AG10803 (cell line): ENCODE measurements around the gene NAB1.

Experiments used
- DNase-seq: peaks from one replicate; pipeline ENCODE4 v3.0.0; 2010; ENCODE audit warnings: low read depth
- H3K4me3 ChIP-seq: 2 replicates; pipeline ENCODE4 v1.5.1; 2011; ENCODE audit warnings: mild to moderate bottlenecking, low read length, control low read depth
- CTCF ChIP-seq: conservative IDR thresholded peaks from 2 replicates; pipeline ENCODE4 v1.5.1; 2011; ENCODE audit warnings: mild to moderate bottlenecking, low read length, control low read depth, inconsistent platforms

Gene NAB1

DNA sequence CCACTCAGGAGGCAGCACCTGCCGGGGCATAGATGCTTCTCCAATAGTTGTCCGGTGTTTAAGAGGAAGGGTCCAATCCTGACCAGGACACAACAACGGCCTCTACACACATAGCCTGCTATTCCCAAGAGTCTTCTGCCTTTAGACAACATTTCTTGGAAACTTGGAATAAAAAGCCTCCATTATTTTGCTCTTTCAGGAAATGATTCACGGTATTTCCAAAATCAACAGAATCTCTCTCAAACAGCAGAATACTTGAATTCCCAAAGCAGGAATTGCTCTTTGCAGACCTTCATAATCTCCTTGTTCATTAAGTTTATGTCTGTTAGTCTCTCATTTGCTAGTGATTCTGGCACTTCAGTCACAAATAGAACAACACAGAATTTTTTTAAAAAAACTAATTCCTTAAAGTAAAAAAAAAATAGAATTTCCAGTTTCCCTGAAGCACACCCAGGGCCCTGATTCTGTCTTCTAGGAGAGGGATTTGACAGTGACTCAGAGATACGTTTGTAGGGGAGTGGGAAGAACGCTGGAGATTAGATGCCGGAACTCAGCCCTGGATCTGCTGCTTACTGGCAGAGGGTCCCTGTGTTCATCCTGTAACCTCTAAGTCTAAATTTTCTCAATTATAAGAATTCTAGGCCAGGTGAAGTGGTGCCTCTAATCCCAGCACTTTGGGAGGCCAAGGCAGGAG lies 74.7 kb downstream of the NAB1 start:
- TF ChIP-seq CTCF = no peak
- no peak overlapping the region for H3K4me3 ChIP-seq
- no peak for DNase-seq

GRCh38 chr2:190726255-190726654 lies 77.4 kb downstream of the NAB1 start:
- no peak for TF ChIP-seq CTCF
- no peak for DNase-seq
- H3K4me3 ChIP-seq = no peak overlapping the region

DNA sequence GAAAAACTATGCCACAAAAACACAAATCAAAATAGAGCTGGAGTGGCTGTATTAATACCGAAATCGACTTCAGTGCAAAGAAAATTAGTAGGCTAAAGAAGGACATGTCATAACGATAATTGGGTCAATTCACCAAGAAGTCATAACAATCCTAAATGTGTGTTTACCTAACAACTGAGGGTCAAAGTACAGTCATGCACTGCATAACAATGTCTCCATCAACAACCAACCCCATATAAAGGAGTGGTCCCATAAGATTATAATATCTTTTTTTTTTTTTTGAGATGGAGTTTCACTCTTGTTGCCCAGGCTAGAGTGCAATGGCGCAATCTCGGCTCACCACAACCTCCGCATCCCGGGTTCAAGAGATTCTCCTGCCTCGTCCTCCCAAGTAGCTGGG lies 87.5 kb downstream of the NAB1 start:
- DNase-seq = no peak
- no peak overlapping the region for H3K4me3 ChIP-seq
- no peak for TF ChIP-seq CTCF

- no peak for DNase-seq
- TF ChIP-seq CTCF = no peak
- no peak overlapping the region for H3K4me3 ChIP-seq
These were observed 91.6 kb downstream of the NAB1 start for GRCh38 chr2:190740449-190740848.
